G401.6 (cell line): ENCODE measurements around the gene PDLIM5.
"Not testable (repeated sequence)": the region's sequence is repeated elsewhere in the genome, so short reads cannot be mapped to it uniquely, and the experiment has no call there.

Experiments
- FAIRE-seq: peaks from 2 replicates; lab custom pipeline; 2012; peaks lifted over from hg19 to GRCh38; lab: Jason Lieb, UNC

PDLIM5 gene

GRCh38 chr4:94463771-94464170 lies 12.0 kb downstream of the PDLIM5 start:
- FAIRE-seq = no peak

- no peak for FAIRE-seq
Observed at GRCh38 chr4:94466371-94466770, 14.6 kb downstream of the PDLIM5 start.

GRCh38 chr4:94466923-94467322 lies 15.2 kb downstream of the PDLIM5 start:
- no peak for FAIRE-seq

GRCh38 chr4:94468093-94468769 lies 16.5 kb downstream of the PDLIM5 start:
- no peak for FAIRE-seq

- FAIRE-seq = no peak
Observed at GRCh38 chr4:94469221-94469784, 17.6 kb downstream of the PDLIM5 start.

- FAIRE-seq = no peak
Observed at GRCh38 chr4:94470132-94470531, 18.4 kb downstream of the PDLIM5 start.

- FAIRE-seq = not testable (repeated sequence)
Observed at GRCh38 chr4:94470782-94471181, 19.0 kb downstream of the PDLIM5 start.

- FAIRE-seq = no peak
Observed at GRCh38 chr4:94472056-94472826, 20.5 kb downstream of the PDLIM5 start.

- no peak for FAIRE-seq
Observed at GRCh38 chr4:94475050-94475449, 23.3 kb downstream of the PDLIM5 start.

- no peak for FAIRE-seq
Observed at GRCh38 chr4:94475794-94476193, 24.1 kb downstream of the PDLIM5 start.

GRCh38 chr4:94477227-94477626 lies 25.5 kb downstream of the PDLIM5 start:
- no peak for FAIRE-seq

- FAIRE-seq = not testable (repeated sequence)
Observed at GRCh38 chr4:94478805-94479204, 27.1 kb downstream of the PDLIM5 start.

GRCh38 chr4:94479358-94480141 lies 27.8 kb downstream of the PDLIM5 start:
- FAIRE-seq = no peak

GRCh38 chr4:94480362-94480951 lies 28.7 kb downstream of the PDLIM5 start:
- no peak for FAIRE-seq

- FAIRE-seq = no peak
Observed at GRCh38 chr4:94483895-94484294, 32.2 kb downstream of the PDLIM5 start.

GRCh38 chr4:94484818-94485217 lies 33.1 kb downstream of the PDLIM5 start:
- FAIRE-seq = no peak

- no peak for FAIRE-seq
Observed at GRCh38 chr4:94486372-94486801, 34.6 kb downstream of the PDLIM5 start.

- FAIRE-seq = no peak
Observed at GRCh38 chr4:94488670-94489069, 36.9 kb downstream of the PDLIM5 start.

GRCh38 chr4:94489098-94489497 lies 37.4 kb downstream of the PDLIM5 start:
- no peak for FAIRE-seq

GRCh38 chr4:94490437-94490836 lies 38.7 kb downstream of the PDLIM5 start:
- no peak for FAIRE-seq

- no peak for FAIRE-seq
Observed at GRCh38 chr4:94491322-94491721, 39.6 kb downstream of the PDLIM5 start.

- no peak for FAIRE-seq
Observed at GRCh38 chr4:94495408-94495807, 43.7 kb downstream of the PDLIM5 start.
